ENCODE results near the gene DHRS12.

The DHRS12 gene

DNA sequence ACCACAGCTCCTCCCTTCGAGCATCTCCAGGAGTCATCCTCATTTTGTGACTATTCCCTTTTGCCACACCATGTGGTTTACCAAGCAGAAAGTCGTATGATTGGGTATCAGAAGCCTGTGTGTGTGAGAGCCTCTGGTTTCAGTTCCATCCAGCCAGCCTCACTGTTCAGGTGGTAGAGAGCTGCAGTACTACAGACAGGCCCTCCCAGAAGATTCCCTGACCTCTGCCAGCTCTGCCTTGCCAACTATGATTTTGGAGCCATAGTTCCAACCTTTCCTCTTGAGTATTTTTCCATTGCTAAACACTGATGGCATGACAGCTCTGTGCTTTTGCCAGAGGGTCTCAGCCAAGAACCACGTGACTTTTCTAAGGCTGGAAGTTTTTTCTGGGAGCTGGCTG, 82.5 kb downstream of the DHRS12 start:
- DNase-seq: no peak

GRCh38 chr13:51719394-51719793, 84.6 kb downstream of the DHRS12 start:
- DNase-seq: no peak
